Left lung (tissue), 10 donors: Measurements from ENCODE around the gene INF2. TPM values are rescaled to one million over a fixed set of nuclear protein-coding genes. Genes with fewer than 3 reads are reported as not detected.

Experiments
- ATAC-seq: fragments of 200-7000 bp; cut with Tn5 transposase; one replicate; pipeline ENCODE4 v1.9.1; 2020; ENCODE audit warnings: moderate library complexity
- DNase-seq, 4 donors: peaks; one replicate each; pipeline ENCODE4 v3.0.0-alpha.2; 2013 to 2020
- H3K27ac ChIP-seq, 2 donors: fragments of 200-600 bp; sonication (generic) in 1 of 2; one replicate each; pipeline versions ENCODE4 v1.5.0 to v1.8.0; 2020 to 2021
- H3K27me3 ChIP-seq, 2 donors: fragments of 200-600 bp; sonication (generic) in 1 of 2; one replicate each; pipeline versions ENCODE4 v1.5.0 to v1.8.0; 2020 to 2021
- H3K36me3 ChIP-seq, 2 donors: fragments of 200-600 bp; sonication (generic) in 1 of 2; one replicate each; pipeline versions ENCODE4 v1.5.0 to v1.8.0; 2020 to 2021
- H3K4me1 ChIP-seq, 2 donors: fragments of 200-600 bp; one replicate each; pipeline ENCODE4 v1.8.0; 2021
- H3K4me3 ChIP-seq, 2 donors: fragments of 200-600 bp; sonication (generic) in 1 of 2; one replicate each; pipeline versions ENCODE4 v1.5.0 to v1.8.0; 2020 to 2021; ENCODE audit warnings: mild to moderate bottlenecking in 1 of 2
- H3K9me3 ChIP-seq, 2 donors: fragments of 200-600 bp; sonication (generic) in 1 of 2; one replicate each; pipeline versions ENCODE4 v1.5.0 to v1.8.0; 2020 to 2021
- CTCF ChIP-seq, 2 donors: fragments of 200-600 bp; sonication (generic) in 1 of 2; IDR thresholded peaks; one replicate each; pipeline versions ENCODE4 v1.5.0 to v1.8.0; 2021; ENCODE audit warnings: antibody characterized with exemption in 2 of 2
- intact Hi-C, 2 donors: fragments of 100-400 bp; cut with DNase I; formaldehyde crosslinking; loops; one replicate each; pipeline versions ENCODE4 v1.11.2 to v1.14.2; 2022
- polyA plus RNA-seq, 6 donors: library from polyadenylated mRNA; unstranded; fragments of 120-200 nt; gene quantifications; one replicate each; pipeline ENCODE4 v1.2.1, GENCODE V29; 2013; ENCODE audit not compliant: insufficient read length in 6 of 6
- total RNA-seq, 2 donors: library from RNA; stranded (reverse); fragmentation: NEBNext Ultra II Directional; extraction: Animal tissue kit (Norgen Biotek cat#: 25700); gene quantifications; one replicate each; pipeline ENCODE4 v1.2.1, GENCODE V29; 2021
- donor health status: DM: no; HTN: yes; CAD: no.
- donor health status: DM: no; HTN: no; CAD: no.

Gene INF2
- total and polyA plus RNA-seq, 8 donors, result 43.5 to 120 (median 57.0) TPM

- ATAC-seq, result no peak
- no peak for DNase-seq
- no peak overlapping the region for H3K4me3 ChIP-seq
- no peaks in the 10 kb centered on the region for H3K4me1 ChIP-seq
- H3K27ac ChIP-seq, result no peak overlapping the region
- H3K36me3 ChIP-seq, result no peaks in the 10 kb centered on the region
- H3K9me3 ChIP-seq, result peaks cover 0 to 6% of the 10 kb centered on the region in 2 donors
- TF ChIP-seq CTCF (IDR thresholded peaks at IDR 0.05), result no peak
- intact Hi-C loops, result loop anchor here in 1 of 2 donors (10.0 kb wide), 1 partner anchor 47 kb away; no protein-coding TSS in a partner anchor
- H3K27me3 ChIP-seq, result peaks cover 0 to 25% of the 10 kb centered on the region in 2 donors
Measured at GRCh38 chr14:104657563-104658324, 31.7 kb upstream of the INF2 start.

DNA sequence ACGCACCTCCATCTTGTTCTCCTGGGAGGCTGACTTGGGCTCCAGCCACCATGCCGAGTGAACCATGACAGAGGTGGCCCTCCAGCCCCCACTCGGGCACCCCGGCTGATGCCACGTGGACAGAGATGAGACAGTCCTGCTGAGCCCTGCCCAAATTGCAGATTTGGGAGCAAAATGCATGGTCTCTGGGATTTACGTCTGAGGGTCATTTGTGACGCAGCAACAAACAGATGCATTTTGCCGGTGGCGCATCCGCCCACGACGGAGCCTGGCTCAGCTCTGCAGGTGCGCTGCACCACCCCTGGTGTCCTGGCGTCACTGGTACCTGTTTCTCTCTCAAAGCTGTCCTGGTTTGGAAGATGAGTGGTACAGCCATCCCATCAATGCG is 31.1 kb upstream of the INF2 start:
- DNase-seq (no peak), ATAC-seq (no peak)
- H3K9me3 ChIP-seq, result peaks cover 0 to 5% of the 10 kb centered on the region in 2 donors
- H3K36me3 ChIP-seq, result no peaks in the 10 kb centered on the region
- intact Hi-C loops, result loop anchor here in 1 of 2 donors (10.0 kb wide), 1 partner anchor 46 kb away; no protein-coding TSS in a partner anchor
- H3K4me1 ChIP-seq, result no peaks in the 10 kb centered on the region
- TF ChIP-seq CTCF (IDR thresholded peaks at IDR 0.05), result no peak
- no peak overlapping the region for H3K27ac ChIP-seq
- H3K4me3 ChIP-seq, result no peak overlapping the region
- peaks cover 0 to 25% of the 10 kb centered on the region in 2 donors for H3K27me3 ChIP-seq

- no peak overlapping the region for H3K27ac ChIP-seq
- no peak for ATAC-seq
- TF ChIP-seq CTCF (IDR thresholded peaks at IDR 0.05), result no peak
Measured at GRCh38 chr14:104659146-104659545, 30.3 kb upstream of the INF2 start.

GRCh38 chr14:104659764-104660523 is 29.5 kb upstream of the INF2 start:
- no peak for TF ChIP-seq CTCF (IDR thresholded peaks at IDR 0.05)
- intact Hi-C loops, result loop anchor here in 1 of 2 donors (10.0 kb wide), 1 partner anchor 45 kb away; no protein-coding TSS in a partner anchor
- no peaks in the 10 kb centered on the region for H3K36me3 ChIP-seq
- no peaks in the 10 kb centered on the region for H3K4me1 ChIP-seq
- peaks cover 0 to 25% of the 10 kb centered on the region in 2 donors for H3K27me3 ChIP-seq
- no peak overlapping the region for H3K4me3 ChIP-seq
- H3K27ac ChIP-seq, result no peak overlapping the region
- no peaks in the 10 kb centered on the region for H3K9me3 ChIP-seq
- ATAC-seq, result no peak
- no peak for DNase-seq

More at GRCh38 chr14:104659146-104659545, 30.3 kb upstream of the INF2 start:
- Histone ChIP-seq H3K9me3 (no peaks in the 10 kb centered on the region), H3K4me3 (no peak overlapping the region), H3K4me1 (no peaks in the 10 kb centered on the region), H3K36me3 (no peaks in the 10 kb centered on the region), H3K27me3 (peaks cover 0 to 25% of the 10 kb centered on the region in 2 donors)
- intact Hi-C loops, result loop anchor here in 1 of 2 donors (10.0 kb wide), 1 partner anchor 46 kb away; no protein-coding TSS in a partner anchor
- no peak for DNase-seq

DNA sequence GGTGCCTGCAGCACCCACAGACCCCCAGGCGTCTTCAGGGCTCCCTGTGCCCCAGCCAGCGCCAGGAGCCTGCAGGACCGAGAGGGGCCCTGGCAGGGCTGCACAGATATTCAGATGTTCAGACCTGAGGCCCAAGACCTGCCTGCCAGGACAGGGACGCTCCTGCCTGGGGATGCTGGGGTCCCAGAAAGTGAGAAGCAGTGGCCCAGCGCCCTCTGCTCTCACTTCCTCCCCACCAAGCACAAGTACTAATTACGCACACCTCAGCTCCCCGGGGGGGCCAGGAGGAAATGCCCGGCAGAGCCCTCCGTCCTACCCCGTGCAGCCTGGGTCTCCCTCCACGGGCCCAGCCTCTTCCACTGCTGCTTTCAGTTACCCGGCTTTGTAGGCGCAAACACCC is 28.8 kb upstream of the INF2 start:
- ATAC-seq, result no peak
- no peak for TF ChIP-seq CTCF (IDR thresholded peaks at IDR 0.05)
- Histone ChIP-seq H3K27me3 (peaks cover 0 to 25% of the 10 kb centered on the region in 2 donors), H3K27ac (no peak overlapping the region), H3K9me3 (no peaks in the 10 kb centered on the region), H3K36me3 (no peaks in the 10 kb centered on the region), H3K4me1 (peaks cover 0 to 2% of the 10 kb centered on the region in 2 donors), H3K4me3 (no peak overlapping the region)
- no peak for DNase-seq
- intact Hi-C loops, result no loop called here
